GM18861 (cell line): Measurements from ENCODE around the gene PDE3A.
"Not testable (repeated sequence)": the region's sequence is repeated elsewhere in the genome, so short reads cannot be mapped to it uniquely, and the experiment has no call there.

Source experiments
- ATAC-seq: cut with Tn5 transposase; IDR thresholded peaks from one replicate; pipeline ENCODE4 v1.9.1; 2021; ENCODE audit not compliant: unreplicated experiment

PDE3A gene

GRCh38 chr12:20372326-20373096 is 4.2 kb downstream of the PDE3A start:
- ATAC-seq = no peak

GRCh38 chr12:20374795-20375194 is 6.5 kb downstream of the PDE3A start:
- no peak for ATAC-seq

- ATAC-seq = no peak
Measured at GRCh38 chr12:20375560-20375959, 7.2 kb downstream of the PDE3A start.

GRCh38 chr12:20376984-20377383 is 8.6 kb downstream of the PDE3A start:
- no peak for ATAC-seq

GRCh38 chr12:20377750-20378149 is 9.4 kb downstream of the PDE3A start:
- ATAC-seq = no peak

- no peak for ATAC-seq
Measured at GRCh38 chr12:20382117-20382516, 13.8 kb downstream of the PDE3A start.

GRCh38 chr12:20383612-20384011 is 15.3 kb downstream of the PDE3A start:
- ATAC-seq = no peak

- ATAC-seq = not testable (repeated sequence)
Measured at GRCh38 chr12:20384836-20385235, 16.5 kb downstream of the PDE3A start.

- ATAC-seq = no peak
Measured at GRCh38 chr12:20390846-20391245, 22.5 kb downstream of the PDE3A start.

GRCh38 chr12:20392339-20392738 is 24.0 kb downstream of the PDE3A start:
- ATAC-seq = no peak

GRCh38 chr12:20393707-20394106 is 25.4 kb downstream of the PDE3A start:
- no peak for ATAC-seq

- no peak for ATAC-seq
Measured at GRCh38 chr12:20395791-20396550, 27.6 kb downstream of the PDE3A start.

GRCh38 chr12:20398686-20399085 is 30.3 kb downstream of the PDE3A start:
- ATAC-seq = no peak

- no peak for ATAC-seq
Measured at GRCh38 chr12:20400003-20400402, 31.7 kb downstream of the PDE3A start.

GRCh38 chr12:20403230-20403629 is 34.9 kb downstream of the PDE3A start:
- no peak for ATAC-seq

- no peak for ATAC-seq
Measured at GRCh38 chr12:20404576-20405346, 36.4 kb downstream of the PDE3A start.

- ATAC-seq = no peak
Measured at GRCh38 chr12:20409607-20410377, 41.5 kb downstream of the PDE3A start.

- no peak for ATAC-seq
Measured at GRCh38 chr12:20410734-20411133, 42.4 kb downstream of the PDE3A start.

GRCh38 chr12:20411345-20411744 is 43.0 kb downstream of the PDE3A start:
- no peak for ATAC-seq

GRCh38 chr12:20415028-20415427 is 46.7 kb downstream of the PDE3A start:
- ATAC-seq = no peak

GRCh38 chr12:20415641-20416040 is 47.3 kb downstream of the PDE3A start:
- no peak for ATAC-seq
